ENCODE results near the gene DCDC2. TPM values are rescaled to one million over a fixed set of nuclear protein-coding genes. Genes with fewer than 3 reads are reported as not detected.

DCDC2 gene
- total RNA-seq, 4 donors from 2014 or later, result 0.29 to 0.64 (median 0.42) TPM

GRCh38 chr6:24339932-24340331, 17.9 kb downstream of the DCDC2 start:
- no peak for DNase-seq
- intact Hi-C loops (cut with DNase I; ENCODE audit: low total_unique reads) (no loop called here), in situ Hi-C loops (cut with MboI; ENCODE audit: low sequenced_read_pairs in 4 of 4) (no loop called here)
- Histone ChIP-seq H3K4me3 (no peak overlapping the region), H3K27me3 (peaks cover 0 to 3% (median 0%) of the 10 kb centered on the region in 3 donors), H3K36me3 (no peaks in the 10 kb centered on the region), H3K27ac (no peak overlapping the region), H3K9me3 (no peaks in the 10 kb centered on the region), H3K4me1 (no peaks in the 10 kb centered on the region)
- no peak for TF ChIP-seq POLR2A (IDR thresholded peaks at IDR 0.05)
- TF ChIP-seq CTCF (IDR thresholded peaks at IDR 0.05 in 4 of 5, conservative IDR thresholded peaks at IDR 0.05 in 1 of 5), result no peak
- ATAC-seq, result no peak

GRCh38 chr6:24334285-24334684, 23.6 kb downstream of the DCDC2 start:
- no peaks in the 10 kb centered on the region for H3K4me1 ChIP-seq
- no peak overlapping the region for H3K27ac ChIP-seq
- H3K4me3 ChIP-seq, result no peak overlapping the region
- TF ChIP-seq POLR2A (IDR thresholded peaks at IDR 0.05), result no peak
- no peak for ATAC-seq
- intact Hi-C loops (cut with DNase I; ENCODE audit: low total_unique reads), result no loop called here
- no peak for DNase-seq
- H3K36me3 ChIP-seq, result no peaks in the 10 kb centered on the region
- no peaks in the 10 kb centered on the region for H3K27me3 ChIP-seq
- H3K9me3 ChIP-seq, result no peaks in the 10 kb centered on the region
- in situ Hi-C loops (cut with MboI; ENCODE audit: low sequenced_read_pairs in 4 of 4), result no loop called here

GRCh38 chr6:24332317-24332716, 25.5 kb downstream of the DCDC2 start:
- in situ Hi-C loops (cut with MboI; ENCODE audit: low sequenced_read_pairs in 4 of 4), result no loop called here
- ATAC-seq, result no peak
- Histone ChIP-seq H3K4me3 (no peak overlapping the region), H3K9me3 (no peaks in the 10 kb centered on the region), H3K27me3 (no peaks in the 10 kb centered on the region), H3K27ac (no peak overlapping the region), H3K36me3 (no peaks in the 10 kb centered on the region), H3K4me1 (no peaks in the 10 kb centered on the region)
- DNase-seq, result no peak
- intact Hi-C loops (cut with DNase I; ENCODE audit: low total_unique reads), result no loop called here
- TF ChIP-seq POLR2A (IDR thresholded peaks at IDR 0.05) (no peak), CTCF (IDR thresholded peaks at IDR 0.05 in 4 of 5, conservative IDR thresholded peaks at IDR 0.05 in 1 of 5) (no peak)

GRCh38 chr6:24330137-24330732, 27.6 kb downstream of the DCDC2 start:
- H3K4me1 ChIP-seq, result no peaks in the 10 kb centered on the region
- no peak overlapping the region for H3K4me3 ChIP-seq
- no peaks in the 10 kb centered on the region for H3K27me3 ChIP-seq
- in situ Hi-C loops (cut with MboI; ENCODE audit: low sequenced_read_pairs in 4 of 4), result no loop called here
- TF ChIP-seq CTCF (IDR thresholded peaks at IDR 0.05 in 4 of 5, conservative IDR thresholded peaks at IDR 0.05 in 1 of 5), result no peak
- TF ChIP-seq POLR2A (IDR thresholded peaks at IDR 0.05), result no peak
- H3K27ac ChIP-seq, result no peak overlapping the region
- intact Hi-C loops (cut with DNase I; ENCODE audit: low total_unique reads), result no loop called here
- no peaks in the 10 kb centered on the region for H3K9me3 ChIP-seq
- ATAC-seq (no peak), DNase-seq (no peak)
- H3K36me3 ChIP-seq, result no peaks in the 10 kb centered on the region

GRCh38 chr6:24329451-24329850, 28.4 kb downstream of the DCDC2 start:
- TF ChIP-seq CTCF (IDR thresholded peaks at IDR 0.05 in 4 of 5, conservative IDR thresholded peaks at IDR 0.05 in 1 of 5) (no peak), POLR2A (IDR thresholded peaks at IDR 0.05) (no peak)
- in situ Hi-C loops (cut with MboI; ENCODE audit: low sequenced_read_pairs in 4 of 4) (no loop called here), intact Hi-C loops (cut with DNase I; ENCODE audit: low total_unique reads) (no loop called here)
- H3K4me3 ChIP-seq, result no peak overlapping the region
- H3K27ac ChIP-seq, result no peak overlapping the region
- no peaks in the 10 kb centered on the region for H3K9me3 ChIP-seq
- H3K36me3 ChIP-seq, result no peaks in the 10 kb centered on the region
- no peaks in the 10 kb centered on the region for H3K4me1 ChIP-seq
- ATAC-seq (no peak), DNase-seq (no peak)
- no peaks in the 10 kb centered on the region for H3K27me3 ChIP-seq

Measured in gastrocnemius medialis (tissue), 4 donors.